Smooth muscle cell (in vitro differentiated cells): ENCODE results near the gene CEP192. TPM values are rescaled to one million over a fixed set of nuclear protein-coding genes. Genes with fewer than 3 reads are reported as not detected.

Experiments used
- DNase-seq: peaks from one replicate; lab custom pipeline; 2025; ENCODE audit not compliant: unreplicated experiment; lab: John Stamatoyannopoulos, UW
- H2AFZ ChIP-seq: fragments of 200-600 bp; sonication (generic); 2 replicates; pipeline ENCODE4 v1.6.0; 2016; ENCODE audit warnings: antibody characterized with exemption, low read depth, mild to moderate bottlenecking
- H3F3A ChIP-seq: fragments of 200-600 bp; sonication (generic); 2 replicates; pipeline ENCODE4 v1.6.0; 2017; ENCODE audit warnings: antibody characterized with exemption, low read depth
- H3K27ac ChIP-seq: fragments of 200-600 bp; sonication (generic); 2 replicates; pipeline ENCODE4 v1.5.1; 2016; ENCODE audit warnings: low read depth, mild to moderate bottlenecking
- H3K27me3 ChIP-seq: fragments of 200-600 bp; sonication (generic); 2 replicates; pipeline ENCODE4 v1.6.1; 2016; ENCODE audit warnings: low read depth, mild to moderate bottlenecking
- H3K36me3 ChIP-seq: fragments of 200-600 bp; sonication (generic); 2 replicates; pipeline ENCODE4 v1.5.1; 2016; ENCODE audit warnings: low read depth
- H3K4me1 ChIP-seq: fragments of 200-600 bp; sonication (generic); 2 replicates; pipeline ENCODE4 v1.5.1; 2016; ENCODE audit warnings: low read depth
- H3K4me2 ChIP-seq: fragments of 200-600 bp; sonication (generic); 2 replicates; pipeline ENCODE4 v1.6.0; 2016; ENCODE audit warnings: mild to moderate bottlenecking
- H3K4me3 ChIP-seq: fragments of 200-600 bp; sonication (generic); 2 replicates; pipeline ENCODE4 v1.5.1; 2016; ENCODE audit warnings: mild to moderate bottlenecking
- H3K79me2 ChIP-seq: fragments of 200-600 bp; sonication (generic); 2 replicates; pipeline ENCODE4 v1.6.0; 2016; ENCODE audit warnings: low read depth, mild to moderate bottlenecking
- H3K9ac ChIP-seq: fragments of 200-600 bp; sonication (generic); 2 replicates; pipeline ENCODE4 v1.6.0; 2016; ENCODE audit warnings: low read depth
- H3K9me3 ChIP-seq: fragments of 200-600 bp; sonication (generic); replicated peaks from 2 replicates; pipeline ENCODE4 v1.5.1; 2016; ENCODE audit warnings: low read depth
- H4K20me1 ChIP-seq: fragments of 200-600 bp; sonication (generic); 2 replicates; pipeline ENCODE4 v1.6.0; 2016; ENCODE audit warnings: low read depth
- CTCF ChIP-seq: fragments of 200-600 bp; sonication (generic); IDR thresholded peaks from 2 replicates; pipeline ENCODE4 v1.5.1; 2017; ENCODE audit warnings: borderline replicate concordance, mild to moderate bottlenecking, antibody characterized with exemption; ENCODE audit not compliant: insufficient read depth, poor library complexity, severe bottlenecking
- WGBS: methylation state at CpG from one replicate; pipeline ENCODE4 v1.1.7; 2016; ENCODE audit warnings: low lambda C conversion rate; 5-methylcytosine and 5-hydroxymethylcytosine counted together
- polyA plus RNA-seq: library from polyadenylated mRNA; unstranded; fragments of >200 nt; fragmentation: Nextera tagmentation; extraction: Ambion mirVana; gene quantifications from 2 replicates; pipeline ENCODE4 v1.2.1, GENCODE V29; 2016
- total RNA-seq: library from RNA; depleted of rRNA; stranded (reverse); fragments of >200 nt; gene quantifications from 2 replicates; pipeline ENCODE4 v1.2.3, GENCODE V29; 2014

Gene CEP192
- total and polyA plus RNA-seq, 2 experiments from 2014 or later, result 4.1 to 22.2 TPM

- Histone ChIP-seq H3K4me1 (no peaks in the 10 kb centered on the region), H3K27me3 (no peaks in the 10 kb centered on the region), H3K9ac (no peak overlapping the region), H3K27ac (no peak overlapping the region), H3K4me2 (no peak overlapping the region), H3K36me3 (peaks cover 8% of the 10 kb centered on the region), H3K79me2 (peaks cover 3% of the 10 kb centered on the region), H3F3A (no peaks in the 10 kb centered on the region), H3K4me3 (no peak overlapping the region), H2AFZ (no peak overlapping the region), H4K20me1 (peaks cover 19% of the 10 kb centered on the region), H3K9me3 (no peaks in the 10 kb centered on the region)
- WGBS, result 78% methylated on average over 2 of the region's 2 CpGs
- DNase-seq, result no peak
- TF ChIP-seq CTCF, result no peak
Measured at GRCh38 chr18:13007248-13007560, 16.0 kb downstream of the CEP192 start.

GRCh38 chr18:13011719-13012118 lies 20.6 kb downstream of the CEP192 start:
- H2AFZ ChIP-seq, result no peak overlapping the region
- no peak for DNase-seq
- WGBS, result 93% methylated on average over 5 of the region's 5 CpGs

GRCh38 chr18:13014232-13014631 lies 23.1 kb downstream of the CEP192 start:
- 95% methylated on average over 2 of the region's 2 CpGs for WGBS
- Histone ChIP-seq H3F3A (no peaks in the 10 kb centered on the region), H3K36me3 (peaks cover 13% of the 10 kb centered on the region), H3K27ac (no peak overlapping the region), H4K20me1 (no peaks in the 10 kb centered on the region), H3K79me2 (peaks cover under 1% of the 10 kb centered on the region), H3K4me3 (no peak overlapping the region), H3K4me2 (no peak overlapping the region), H3K4me1 (no peaks in the 10 kb centered on the region), H3K27me3 (no peaks in the 10 kb centered on the region), H2AFZ (no peak overlapping the region), H3K9ac (no peak overlapping the region), H3K9me3 (no peaks in the 10 kb centered on the region)
- DNase-seq, result no peak
- TF ChIP-seq CTCF, result no peak

More at GRCh38 chr18:13011719-13012118, 20.6 kb downstream of the CEP192 start:
- Histone ChIP-seq H3K79me2 (peaks cover 3% of the 10 kb centered on the region), H4K20me1 (no peaks in the 10 kb centered on the region), H3K4me3 (no peak overlapping the region), H3K27me3 (no peaks in the 10 kb centered on the region), H3K27ac (no peak overlapping the region), H3K4me1 (no peaks in the 10 kb centered on the region), H3K36me3 (peaks cover 8% of the 10 kb centered on the region), H3K4me2 (no peak overlapping the region), H3F3A (no peaks in the 10 kb centered on the region), H3K9me3 (no peaks in the 10 kb centered on the region), H3K9ac (no peak overlapping the region)
- no peak for TF ChIP-seq CTCF

GRCh38 chr18:13014818-13015217 lies 23.7 kb downstream of the CEP192 start:
- no peak overlapping the region for H3K9ac ChIP-seq
- H3K4me3 ChIP-seq, result no peak overlapping the region
- H3K36me3 ChIP-seq, result peaks cover 13% of the 10 kb centered on the region
- no peaks in the 10 kb centered on the region for H3K27me3 ChIP-seq
- 68% methylated on average over 4 of the region's 4 CpGs for WGBS
- H3K4me2 ChIP-seq, result no peak overlapping the region
- no peaks in the 10 kb centered on the region for H3K9me3 ChIP-seq
- no peak for TF ChIP-seq CTCF
- H4K20me1 ChIP-seq, result no peaks in the 10 kb centered on the region
- H3F3A ChIP-seq, result no peaks in the 10 kb centered on the region
- no peaks in the 10 kb centered on the region for H3K79me2 ChIP-seq
- no peaks in the 10 kb centered on the region for H3K4me1 ChIP-seq
- no peak for DNase-seq
- H2AFZ ChIP-seq, result no peak overlapping the region
- no peak overlapping the region for H3K27ac ChIP-seq
